Bone marrow (tissue), 2 donors: ENCODE data around the gene TLL2.
A peak's percentile ranks its signal among the peaks of the same experiment; 100 is the strongest.

Experiments
- DNase-seq, 2 donors: peaks; one replicate each; lab custom pipeline; 2025; lab: John Stamatoyannopoulos, UW

The TLL2 gene

DNA sequence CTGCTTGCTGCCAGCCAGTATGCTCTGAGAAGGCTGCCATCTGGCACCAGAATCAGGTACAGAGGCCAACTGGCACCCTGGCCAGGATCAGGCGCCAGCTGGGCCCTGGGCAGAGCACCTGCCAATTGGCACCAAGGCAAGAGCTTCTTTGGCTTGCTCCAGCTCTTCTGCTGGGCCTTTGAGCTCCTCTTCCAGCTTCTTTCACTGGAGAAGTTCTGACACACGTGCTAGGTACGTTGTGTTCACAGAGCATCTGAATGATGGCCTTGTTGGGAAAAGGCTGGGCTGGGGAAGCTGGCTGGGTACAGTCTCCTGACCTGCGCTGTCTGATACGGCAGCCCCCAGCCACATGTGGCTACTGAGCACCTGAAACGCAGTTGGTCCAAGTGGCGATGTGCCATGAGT is 123.3 kb downstream of the TLL2 start:
- no peak for DNase-seq

GRCh38 chr10:96389785-96390184 is 123.9 kb downstream of the TLL2 start:
- no peak for DNase-seq

GRCh38 chr10:96387601-96388000 is 126.1 kb downstream of the TLL2 start:
- no peak for DNase-seq

- no peak for DNase-seq
Observed at GRCh38 chr10:96387161-96387560, 126.6 kb downstream of the TLL2 start.

- DNase-seq = no peak
Observed at GRCh38 chr10:96384506-96384905, 129.2 kb downstream of the TLL2 start.

DNA sequence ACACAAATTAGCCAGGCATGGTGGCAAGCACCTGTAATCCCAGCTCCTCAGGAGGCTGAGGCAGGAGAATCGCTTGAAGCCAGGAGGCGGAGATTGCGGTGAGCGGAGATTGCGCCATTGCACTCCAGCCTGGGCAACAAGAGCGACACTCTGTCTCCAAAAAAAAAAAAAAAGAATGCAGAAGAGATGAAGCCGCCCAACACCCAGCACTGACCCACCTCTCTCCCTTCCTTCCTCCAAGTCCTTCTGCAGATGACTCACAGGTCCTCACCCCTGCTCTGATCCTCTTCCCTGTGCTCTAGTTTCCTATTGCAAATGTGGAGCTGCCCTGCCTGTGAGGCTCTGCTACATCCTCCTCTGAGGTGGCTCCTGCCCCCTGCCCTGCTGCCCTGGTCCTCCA is 132.9 kb downstream of the TLL2 start:
- no peak for DNase-seq

GRCh38 chr10:96379758-96380157 is 134.0 kb downstream of the TLL2 start:
- DNase-seq = no peak

- DNase-seq = no peak
Observed at GRCh38 chr10:96378741-96379140, 135.0 kb downstream of the TLL2 start.

- no peak for DNase-seq
Observed at GRCh38 chr10:96377816-96378294, 135.9 kb downstream of the TLL2 start.

GRCh38 chr10:96376483-96376882 is 137.2 kb downstream of the TLL2 start:
- DNase-seq = no peak

GRCh38 chr10:96374985-96375830 is 138.5 kb downstream of the TLL2 start:
- DNase-seq = peak; percentile 44 to 49

DNA sequence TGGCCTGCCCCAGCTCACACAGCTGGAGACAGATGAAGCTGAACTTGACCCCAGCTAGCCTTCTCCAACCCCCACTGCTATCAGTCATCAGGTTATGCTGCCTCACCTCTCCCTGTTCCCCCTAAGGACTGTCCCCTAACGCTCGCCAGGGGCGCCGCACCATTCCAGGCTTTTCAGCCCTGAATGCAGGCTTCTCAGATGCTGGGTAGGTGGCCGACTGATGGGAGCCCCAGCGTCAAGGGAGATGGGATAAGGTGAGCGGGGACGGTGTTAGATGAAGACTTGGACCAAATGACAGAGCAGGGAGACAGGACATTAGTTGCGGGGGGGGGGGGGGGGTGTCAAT is 139.1 kb downstream of the TLL2 start:
- DNase-seq = no peak

GRCh38 chr10:96374004-96374403 is 139.7 kb downstream of the TLL2 start:
- DNase-seq = no peak

- no peak for DNase-seq
Observed at GRCh38 chr10:96371356-96371755, 142.4 kb downstream of the TLL2 start.

DNA sequence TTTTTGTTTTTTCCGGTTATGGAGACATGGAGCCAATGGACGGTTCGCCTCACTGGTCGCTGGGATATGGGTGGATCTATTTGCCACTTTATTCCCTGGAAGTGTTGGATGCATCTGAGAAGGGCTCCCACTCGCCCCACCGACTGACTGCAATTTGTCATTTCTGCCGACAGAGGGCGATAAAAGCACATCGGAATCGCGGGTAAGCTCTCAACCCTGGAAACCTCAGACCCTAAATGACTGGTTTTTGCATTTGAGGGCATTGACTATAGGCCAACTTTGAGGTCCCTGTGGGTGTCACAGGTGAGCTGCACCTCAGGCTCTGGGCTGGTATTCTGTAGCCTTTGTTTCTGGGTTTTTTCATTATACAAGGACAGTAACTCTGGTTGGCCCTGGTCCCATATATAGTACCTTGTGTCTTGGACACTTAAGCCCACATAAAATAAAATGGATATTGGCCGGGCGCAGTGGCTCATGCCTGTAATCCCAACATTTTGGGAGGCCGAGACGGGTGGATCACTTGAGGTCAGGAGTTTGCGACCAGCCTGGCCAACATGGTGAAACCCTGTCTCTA is 143.1 kb downstream of the TLL2 start:
- peak in 1 of 2 donors; percentile 26 for DNase-seq

GRCh38 chr10:96369890-96370583 is 143.7 kb downstream of the TLL2 start:
- DNase-seq = no peak

DNA sequence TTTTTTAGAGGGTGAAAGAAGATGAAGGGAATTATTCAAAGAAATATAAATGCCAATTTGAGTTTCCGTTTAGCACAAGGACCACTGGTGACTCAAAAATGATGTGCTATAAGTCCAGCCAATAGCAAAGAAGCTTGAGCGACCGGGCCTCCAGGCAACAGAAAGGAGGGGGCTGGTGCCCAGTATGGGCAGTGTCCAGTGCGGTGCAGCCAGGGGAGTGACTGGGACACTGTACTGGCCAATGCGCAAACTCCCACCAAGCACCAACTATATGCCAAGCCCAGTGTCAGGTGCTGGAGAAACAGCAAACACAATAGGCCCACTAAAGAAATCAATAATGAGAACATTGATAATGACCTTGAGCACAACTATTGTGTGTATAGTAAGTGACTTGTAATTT is 144.8 kb downstream of the TLL2 start:
- no peak for DNase-seq

GRCh38 chr10:96367470-96367869 is 146.3 kb downstream of the TLL2 start:
- no peak for DNase-seq

- no peak for DNase-seq
Observed at GRCh38 chr10:96366508-96366907, 147.2 kb downstream of the TLL2 start.

DNA sequence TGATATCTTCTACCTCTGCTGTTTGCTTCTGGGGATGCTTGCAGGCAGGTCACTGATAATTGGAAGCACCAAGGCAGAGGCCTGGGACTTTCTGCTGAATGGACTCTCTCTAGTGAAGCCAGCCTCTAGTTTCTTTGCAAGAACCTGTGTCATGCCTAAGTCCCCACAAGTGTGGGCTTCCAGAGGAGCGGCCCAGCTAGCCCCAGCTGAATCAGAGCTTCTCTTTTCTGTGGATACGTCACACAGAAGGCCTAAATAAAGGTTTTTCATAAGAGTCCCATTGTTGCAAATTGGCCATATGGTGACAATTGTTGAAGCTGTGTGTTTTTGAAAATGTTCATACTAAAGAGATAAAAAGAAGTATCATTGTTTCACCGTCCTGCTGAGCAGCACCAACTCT is 148.2 kb downstream of the TLL2 start:
- DNase-seq = no peak

- no peak for DNase-seq
Observed at GRCh38 chr10:96360766-96361165, 153.0 kb downstream of the TLL2 start.

DNA sequence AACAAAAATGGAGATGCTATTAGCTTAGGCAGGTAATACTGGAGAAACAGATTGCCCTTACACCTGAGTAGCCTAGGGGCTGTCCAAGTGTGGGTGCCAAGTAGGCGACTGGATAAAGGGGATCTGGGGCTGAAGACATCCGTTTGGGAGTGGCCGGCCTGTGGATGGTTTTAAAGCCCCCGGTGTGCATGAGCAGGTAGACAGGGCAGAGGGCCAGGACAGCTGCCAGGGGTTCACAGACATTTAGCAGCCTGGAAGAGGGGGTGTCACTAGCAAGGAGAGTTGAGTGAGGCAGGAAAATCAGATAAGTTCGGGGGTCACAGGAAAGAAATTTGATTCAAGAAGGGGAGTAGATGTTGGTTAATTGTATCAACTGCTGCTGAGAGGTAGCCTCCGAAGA is 153.4 kb downstream of the TLL2 start:
- DNase-seq = no peak

GRCh38 chr10:96359616-96360015 is 154.1 kb downstream of the TLL2 start:
- no peak for DNase-seq
